Non-pigmented ciliary epithelial cell (primary cell): Measurements from ENCODE around the gene TARS1.

Experiments
- DNase-seq: peaks from one replicate; pipeline ENCODE4 v3.0.0-alpha.2; 2010; ENCODE audit warnings: low read depth

The TARS1 gene

DNA sequence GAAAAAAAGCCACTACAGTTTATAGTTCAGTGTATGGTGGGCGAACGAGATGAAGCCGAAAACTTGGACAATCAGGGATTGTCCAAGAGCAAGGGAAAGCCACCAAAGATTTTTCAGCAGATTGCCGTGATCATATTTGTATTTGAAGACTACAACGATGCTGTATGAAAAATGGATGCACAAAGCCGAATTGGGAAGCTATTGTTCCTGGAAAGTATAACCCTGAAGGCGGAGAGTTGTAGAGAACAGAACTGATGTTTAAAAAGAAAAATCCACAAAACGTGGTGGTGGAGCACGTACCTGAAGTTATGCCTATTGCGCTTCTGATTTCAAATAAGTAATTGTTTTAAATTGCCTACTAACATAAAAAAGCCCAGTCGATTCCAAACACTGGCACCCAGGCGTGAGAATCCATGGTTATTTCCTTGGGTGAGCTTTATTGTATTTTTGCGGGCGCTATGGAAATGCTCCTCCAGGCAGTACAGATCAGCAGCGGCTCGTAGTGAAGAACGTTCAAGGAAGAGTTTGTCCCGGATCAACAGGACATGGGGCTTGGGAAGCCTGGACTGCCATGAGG is 772 bp upstream of the TARS1 start:
- DNase-seq, result peak; percentile 14

DNA sequence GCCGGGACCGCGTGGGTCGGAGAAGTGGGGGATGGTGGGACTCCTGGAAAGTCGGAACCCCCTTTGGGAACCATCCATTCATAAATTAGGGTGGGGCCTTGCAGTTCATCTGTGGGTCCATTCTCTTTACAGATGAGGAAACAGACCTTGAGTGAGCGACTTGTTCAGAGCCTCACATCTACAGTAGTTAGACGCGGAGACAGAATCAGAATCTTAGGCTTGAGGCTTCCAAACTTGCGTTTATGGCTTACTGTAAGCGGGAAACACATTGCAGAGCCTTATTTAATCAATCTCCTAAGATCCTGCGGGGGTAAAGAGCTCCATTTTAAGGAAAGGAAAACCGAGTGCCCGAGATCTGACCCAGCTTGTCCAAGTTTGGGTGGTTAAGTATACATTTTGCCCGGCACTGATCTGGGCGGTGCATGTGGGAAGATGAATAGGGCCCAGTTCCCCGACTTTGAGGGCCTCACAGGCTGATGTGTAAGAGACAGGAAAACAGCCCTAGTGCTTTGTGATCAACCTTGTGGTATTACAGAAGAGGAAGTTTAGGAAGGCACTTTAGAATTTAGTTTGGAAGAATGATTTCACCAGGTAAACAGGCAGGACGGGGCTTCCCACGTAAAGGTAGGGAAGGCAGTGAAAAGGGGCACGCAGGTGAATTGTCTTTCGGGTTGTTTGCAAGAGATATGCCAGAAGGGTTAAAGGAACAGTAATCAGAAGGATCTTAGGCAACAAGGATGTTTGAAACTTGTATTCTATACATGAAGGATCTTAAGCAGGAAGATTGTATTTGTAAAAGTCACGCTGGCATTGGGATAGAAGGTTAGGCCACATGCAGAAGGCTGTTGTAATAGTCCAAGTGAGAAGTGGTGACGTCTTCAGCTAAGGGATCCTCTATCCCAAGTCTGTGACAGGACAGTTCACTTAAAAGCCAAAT is 744 bp downstream of the TARS1 start:
- peak; percentile 32 for DNase-seq

GRCh38 chr5:33444542-33444941 is 3.8 kb downstream of the TARS1 start:
- DNase-seq, result no peak

GRCh38 chr5:33445798-33446197 is 5.0 kb downstream of the TARS1 start:
- DNase-seq, result no peak

DNA sequence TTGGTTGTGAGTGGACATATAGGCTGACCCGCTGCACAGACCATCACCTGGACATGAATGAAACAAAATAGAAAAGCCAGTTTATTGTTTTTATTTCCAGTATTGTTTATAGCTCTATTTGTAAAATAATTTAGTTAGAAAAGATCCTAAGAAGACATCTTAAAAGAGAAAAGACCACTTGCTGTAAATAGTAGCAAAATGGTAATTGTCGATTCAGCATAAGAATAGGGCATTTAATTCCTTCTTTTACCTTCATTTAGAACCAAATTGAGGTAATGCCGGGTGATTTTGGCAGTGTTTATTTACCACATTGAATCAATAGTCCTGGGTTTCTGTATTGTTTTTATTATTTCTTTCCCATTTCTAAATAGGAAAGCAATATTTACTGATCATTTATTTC is 7.4 kb downstream of the TARS1 start:
- no peak for DNase-seq

DNA sequence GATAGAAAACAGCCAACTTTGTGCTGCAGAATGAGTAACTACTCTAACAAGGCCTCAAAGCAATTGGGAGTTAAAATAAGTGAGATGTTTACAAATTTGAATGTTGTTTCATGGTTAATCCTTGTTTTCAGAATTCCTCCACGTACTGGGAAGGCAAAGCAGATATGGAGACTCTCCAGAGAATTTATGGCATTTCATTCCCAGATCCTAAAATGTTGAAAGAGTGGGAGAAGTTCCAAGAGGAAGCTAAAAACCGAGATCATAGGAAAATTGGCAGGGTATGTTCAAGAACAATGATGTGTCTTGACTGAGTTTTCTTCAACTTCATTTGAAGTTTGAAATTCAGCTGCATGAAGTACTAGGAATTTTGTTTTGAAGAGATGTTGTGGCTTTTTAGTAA is 16.4 kb downstream of the TARS1 start:
- no peak for DNase-seq

GRCh38 chr5:33457817-33458216 is 17.1 kb downstream of the TARS1 start:
- DNase-seq, result no peak

GRCh38 chr5:33460210-33460609 is 19.4 kb downstream of the TARS1 start:
- DNase-seq, result no peak

GRCh38 chr5:33462456-33462855 is 21.7 kb downstream of the TARS1 start:
- DNase-seq, result no peak

DNA sequence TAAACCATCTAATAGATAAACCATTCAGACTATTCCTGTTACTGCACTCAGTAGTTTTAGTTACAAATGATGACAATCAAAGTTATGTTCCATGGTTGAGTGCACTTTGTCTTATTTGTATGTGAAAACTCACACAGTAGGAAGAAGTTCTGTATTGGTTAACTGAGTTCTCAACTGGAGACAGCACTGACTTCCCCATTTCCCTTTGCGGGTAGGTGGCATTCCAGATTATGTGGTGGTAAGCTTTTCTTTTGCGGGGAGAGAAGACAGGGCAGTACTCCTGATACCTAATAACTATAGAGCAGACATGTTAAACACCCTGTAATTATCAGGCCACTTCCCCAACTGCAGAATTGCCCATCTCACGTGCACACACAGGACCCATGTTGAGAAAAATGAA is 24.4 kb downstream of the TARS1 start:
- no peak for DNase-seq

- no peak for DNase-seq
These were observed 28.1 kb downstream of the TARS1 start for GRCh38 chr5:33468775-33469435.

DNA sequence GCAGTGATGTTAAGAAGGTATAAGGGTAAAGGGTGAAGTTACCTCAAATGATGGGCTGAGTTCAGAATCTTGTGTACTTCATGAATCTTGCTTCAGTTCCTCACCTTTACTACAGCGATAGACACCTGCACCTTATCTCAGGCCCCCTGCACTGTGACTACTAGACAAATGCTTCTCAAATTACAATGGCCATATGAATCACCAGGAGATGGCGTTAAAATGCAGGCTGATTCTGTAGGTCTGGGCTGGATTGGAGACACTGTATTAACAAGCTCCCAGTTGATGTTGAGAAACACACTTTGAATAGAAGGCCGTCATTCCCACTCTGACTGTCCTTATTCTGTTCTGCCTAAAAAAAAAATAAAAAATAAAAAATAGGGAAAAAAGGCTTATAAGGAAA is 29.8 kb downstream of the TARS1 start:
- DNase-seq, result peak; percentile 41

GRCh38 chr5:33472805-33473409 is 32.1 kb downstream of the TARS1 start:
- DNase-seq, result no peak

- DNase-seq, result no peak
These were observed 33.2 kb downstream of the TARS1 start for GRCh38 chr5:33474004-33474403.

DNA sequence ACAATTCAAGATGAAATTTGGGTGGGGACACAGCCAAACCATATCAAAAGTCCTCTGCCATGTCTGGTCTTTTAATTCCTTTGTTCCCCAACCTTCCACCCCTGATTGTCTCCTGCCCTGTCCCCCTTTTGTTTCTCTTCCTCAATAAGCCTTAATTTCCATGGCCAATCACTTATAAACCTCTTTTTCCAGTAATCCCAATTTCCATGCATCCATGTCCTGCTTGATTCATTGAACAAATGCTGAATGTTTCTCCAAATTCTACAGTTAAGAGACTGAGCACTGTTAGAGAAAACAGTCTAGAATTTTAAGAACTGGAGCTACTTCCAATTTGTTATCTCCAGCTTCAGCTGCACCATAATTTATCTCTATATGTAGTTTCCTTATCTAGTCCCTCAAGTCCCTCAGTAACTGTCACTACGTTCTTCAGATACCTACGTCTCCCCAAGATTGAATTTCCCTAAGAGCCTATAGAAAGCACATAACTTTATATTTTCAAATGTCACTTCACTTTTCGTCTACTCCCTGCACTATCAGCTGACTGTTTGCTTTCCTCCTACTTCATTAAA is 34.2 kb downstream of the TARS1 start:
- no peak for DNase-seq

- DNase-seq, result no peak
These were observed 34.9 kb downstream of the TARS1 start for GRCh38 chr5:33475706-33476105.

DNA sequence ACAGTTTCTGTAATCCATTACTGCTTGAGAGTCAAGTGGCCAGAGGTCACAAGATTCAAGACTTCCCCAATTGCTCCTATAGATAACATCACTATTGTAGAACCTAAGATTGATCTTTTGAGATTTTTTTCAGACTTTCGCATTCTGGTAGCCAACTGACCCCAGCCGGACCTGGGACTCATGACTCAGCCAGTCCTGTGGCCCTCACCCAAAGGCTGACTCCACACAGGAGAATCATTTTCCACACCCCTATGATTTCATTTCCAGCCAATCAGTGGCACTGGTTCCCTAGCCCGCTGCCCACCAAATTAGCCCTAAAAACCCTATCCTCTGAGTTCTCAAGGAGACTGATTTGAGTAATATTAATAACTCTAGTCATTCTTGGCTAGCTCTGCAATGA is 36.2 kb downstream of the TARS1 start:
- no peak for DNase-seq

GRCh38 chr5:33477816-33478215 is 37.1 kb downstream of the TARS1 start:
- DNase-seq, result no peak

GRCh38 chr5:33479311-33479710 is 38.5 kb downstream of the TARS1 start:
- no peak for DNase-seq

DNA sequence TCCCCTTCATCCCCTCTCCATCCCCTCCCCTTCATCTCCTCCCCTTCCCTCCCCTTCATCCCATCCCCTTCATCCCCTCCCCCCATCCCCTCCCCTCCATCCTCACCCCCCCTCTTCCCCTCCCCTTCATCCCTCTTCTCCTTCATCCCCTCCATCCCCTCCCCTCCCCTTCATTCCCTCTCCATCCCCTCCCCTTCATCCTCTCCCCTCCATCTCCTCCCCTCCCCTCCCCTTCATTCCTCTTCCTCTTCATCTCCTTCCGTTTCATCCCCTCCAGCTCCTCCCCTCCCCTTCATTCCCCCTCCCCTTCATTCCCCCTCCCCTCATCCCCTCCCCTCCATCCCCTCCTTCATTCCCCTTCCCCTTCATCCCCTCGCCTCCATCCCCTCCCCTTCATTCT is 40.1 kb downstream of the TARS1 start:
- no peak for DNase-seq

GRCh38 chr5:33482335-33482734 is 41.6 kb downstream of the TARS1 start:
- DNase-seq, result no peak

DNA sequence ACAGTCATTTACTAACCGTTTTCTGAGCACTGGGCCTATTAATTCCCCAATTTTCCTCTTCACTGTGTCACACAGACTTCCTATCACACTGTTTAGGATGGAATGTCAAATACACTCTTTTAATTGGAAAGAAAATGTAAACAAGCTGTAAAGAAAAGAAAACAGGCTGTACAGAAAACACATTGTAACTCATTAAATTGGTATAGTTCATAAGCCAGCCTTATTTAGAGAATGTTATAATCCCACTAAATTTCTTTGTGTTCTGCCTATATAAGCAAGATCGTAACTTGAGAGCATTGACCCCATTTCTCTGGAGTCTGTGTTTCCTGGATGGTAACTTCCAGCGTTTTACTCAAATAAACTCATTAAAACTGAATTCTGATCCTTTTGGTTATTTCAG is 46.5 kb downstream of the TARS1 start:
- DNase-seq, result no peak
